22Rv1 (cell line): Measurements from ENCODE around the gene FAM222A.

Source experiments
- ZFX ChIP-seq: fragments of 450-650 bp; IDR thresholded peaks from 2 replicates; pipeline ENCODE4 v1.6.1; 2017; ENCODE audit warnings: antibody characterized with exemption, borderline replicate concordance
- TF ChIP-seq, protein P1 (sequence below): fragments of 450-650 bp; IDR thresholded peaks from 2 replicates; pipeline ENCODE4 v1.5.1; 2017; ENCODE audit warnings: mild to moderate bottlenecking

DNA sequence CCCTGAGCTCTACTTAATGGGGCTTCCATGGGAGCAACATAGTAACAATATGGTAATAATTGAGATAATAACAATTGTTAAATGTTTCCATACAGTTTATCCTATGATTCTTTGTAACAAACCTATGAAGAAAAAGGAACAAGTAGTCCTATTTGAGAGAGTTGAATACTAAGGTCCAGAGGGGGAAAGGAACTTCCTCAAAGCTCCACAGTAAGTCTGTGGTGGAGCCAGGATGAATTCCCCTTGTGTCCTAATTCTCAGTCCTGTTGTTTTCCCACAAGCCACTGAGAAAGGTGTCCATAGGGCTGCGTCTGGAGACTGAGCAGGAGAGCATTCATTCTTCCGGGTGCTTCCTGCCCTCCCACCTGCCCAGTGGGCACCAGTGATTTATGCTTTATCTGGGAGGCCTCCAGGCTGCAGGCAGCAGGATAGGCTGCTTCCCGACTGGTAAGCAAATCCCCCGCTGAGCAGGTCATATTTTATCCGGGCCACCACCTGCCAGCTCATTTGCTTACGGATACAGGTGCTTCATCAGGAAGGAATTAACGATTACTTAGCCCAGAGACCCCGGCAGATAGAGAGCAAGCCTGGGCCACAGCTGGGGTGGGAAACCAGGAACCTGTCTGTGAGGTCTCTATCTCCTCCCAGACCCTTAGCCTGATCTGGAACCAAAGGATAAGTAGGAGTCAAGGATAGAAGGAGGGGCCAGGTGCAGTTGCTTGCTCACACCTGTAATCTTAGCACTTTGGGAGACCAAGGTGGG, 33.9 kb upstream of the FAM222A start:
- TF ChIP-seq, protein P1, sequence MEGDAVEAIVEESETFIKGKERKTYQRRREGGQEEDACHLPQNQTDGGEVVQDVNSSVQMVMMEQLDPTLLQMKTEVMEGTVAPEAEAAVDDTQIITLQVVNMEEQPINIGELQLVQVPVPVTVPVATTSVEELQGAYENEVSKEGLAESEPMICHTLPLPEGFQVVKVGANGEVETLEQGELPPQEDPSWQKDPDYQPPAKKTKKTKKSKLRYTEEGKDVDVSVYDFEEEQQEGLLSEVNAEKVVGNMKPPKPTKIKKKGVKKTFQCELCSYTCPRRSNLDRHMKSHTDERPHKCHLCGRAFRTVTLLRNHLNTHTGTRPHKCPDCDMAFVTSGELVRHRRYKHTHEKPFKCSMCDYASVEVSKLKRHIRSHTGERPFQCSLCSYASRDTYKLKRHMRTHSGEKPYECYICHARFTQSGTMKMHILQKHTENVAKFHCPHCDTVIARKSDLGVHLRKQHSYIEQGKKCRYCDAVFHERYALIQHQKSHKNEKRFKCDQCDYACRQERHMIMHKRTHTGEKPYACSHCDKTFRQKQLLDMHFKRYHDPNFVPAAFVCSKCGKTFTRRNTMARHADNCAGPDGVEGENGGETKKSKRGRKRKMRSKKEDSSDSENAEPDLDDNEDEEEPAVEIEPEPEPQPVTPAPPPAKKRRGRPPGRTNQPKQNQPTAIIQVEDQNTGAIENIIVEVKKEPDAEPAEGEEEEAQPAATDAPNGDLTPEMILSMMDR = no peak
- no peak for TF ChIP-seq ZFX
